LNCAP (cell line): ENCODE measurements around the gene RINL.
A peak's percentile ranks its signal among the peaks of the same experiment; 100 is the strongest.

Source experiments
- TF ChIP-seq, protein P1 (sequence below): fragments of 450-650 bp; IDR thresholded peaks from 2 replicates; pipeline ENCODE4 v1.5.1; 2017; ENCODE audit warnings: mild to moderate bottlenecking

RINL gene

DNA sequence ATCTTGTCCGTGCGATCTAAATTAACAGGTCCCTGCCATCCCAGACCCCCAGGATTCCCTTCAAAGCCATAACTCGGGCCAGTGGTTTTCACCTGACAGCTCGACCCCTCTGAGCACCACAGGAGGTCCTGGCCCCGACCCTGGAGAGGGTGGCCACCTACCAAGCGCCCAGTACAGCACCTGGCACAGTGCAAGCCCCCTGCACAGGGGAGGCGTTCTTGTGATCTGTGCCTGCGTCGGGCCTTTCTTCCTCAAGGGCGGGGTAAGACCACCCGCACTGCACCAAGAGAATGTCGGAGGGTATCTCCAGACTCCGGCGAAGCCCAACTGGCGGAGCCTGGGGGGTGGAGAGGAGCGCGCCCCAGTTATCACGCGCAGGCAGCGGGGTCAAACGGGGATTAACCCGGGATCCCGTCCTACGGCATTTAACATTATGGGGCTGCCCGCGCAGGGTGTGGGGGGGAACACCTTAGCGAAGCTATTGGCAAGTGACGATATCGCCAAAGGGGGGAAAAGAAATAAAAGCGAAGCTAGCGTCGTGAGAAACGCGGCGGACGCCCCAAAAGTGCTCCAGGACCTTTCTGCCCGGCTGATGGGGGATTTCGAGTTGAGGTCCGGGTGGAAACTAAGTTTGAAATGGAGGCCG, 27.0 kb downstream of the RINL start:
- TF ChIP-seq, protein P1, sequence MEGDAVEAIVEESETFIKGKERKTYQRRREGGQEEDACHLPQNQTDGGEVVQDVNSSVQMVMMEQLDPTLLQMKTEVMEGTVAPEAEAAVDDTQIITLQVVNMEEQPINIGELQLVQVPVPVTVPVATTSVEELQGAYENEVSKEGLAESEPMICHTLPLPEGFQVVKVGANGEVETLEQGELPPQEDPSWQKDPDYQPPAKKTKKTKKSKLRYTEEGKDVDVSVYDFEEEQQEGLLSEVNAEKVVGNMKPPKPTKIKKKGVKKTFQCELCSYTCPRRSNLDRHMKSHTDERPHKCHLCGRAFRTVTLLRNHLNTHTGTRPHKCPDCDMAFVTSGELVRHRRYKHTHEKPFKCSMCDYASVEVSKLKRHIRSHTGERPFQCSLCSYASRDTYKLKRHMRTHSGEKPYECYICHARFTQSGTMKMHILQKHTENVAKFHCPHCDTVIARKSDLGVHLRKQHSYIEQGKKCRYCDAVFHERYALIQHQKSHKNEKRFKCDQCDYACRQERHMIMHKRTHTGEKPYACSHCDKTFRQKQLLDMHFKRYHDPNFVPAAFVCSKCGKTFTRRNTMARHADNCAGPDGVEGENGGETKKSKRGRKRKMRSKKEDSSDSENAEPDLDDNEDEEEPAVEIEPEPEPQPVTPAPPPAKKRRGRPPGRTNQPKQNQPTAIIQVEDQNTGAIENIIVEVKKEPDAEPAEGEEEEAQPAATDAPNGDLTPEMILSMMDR = no peak

DNA sequence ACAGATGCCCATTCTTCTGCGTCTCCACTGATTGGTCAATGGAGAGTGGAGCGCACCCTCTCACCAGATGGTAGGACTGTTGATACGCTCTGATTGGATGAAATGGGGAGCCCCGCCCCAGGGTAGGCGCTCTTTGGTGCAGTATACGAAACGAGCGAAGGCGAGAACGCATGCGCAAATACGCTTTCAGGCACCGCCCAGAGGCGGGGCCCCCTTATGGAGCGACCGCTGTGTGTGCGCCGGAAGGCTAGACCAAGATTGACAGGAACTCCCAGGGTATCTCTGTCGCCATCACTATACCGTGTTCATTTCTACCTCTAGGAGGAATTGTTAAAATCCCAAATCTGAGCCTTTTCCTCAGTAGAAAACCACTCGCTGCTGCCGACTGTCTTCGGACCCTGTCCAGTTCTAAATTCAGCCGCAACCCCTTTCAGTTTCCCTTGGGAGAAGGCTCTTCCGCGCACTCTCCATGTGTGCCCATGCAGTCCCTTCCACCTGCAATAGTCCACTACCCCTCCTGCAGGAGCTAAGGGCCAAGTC, 27.6 kb downstream of the RINL start:
- TF ChIP-seq, protein P1 = no peak

DNA sequence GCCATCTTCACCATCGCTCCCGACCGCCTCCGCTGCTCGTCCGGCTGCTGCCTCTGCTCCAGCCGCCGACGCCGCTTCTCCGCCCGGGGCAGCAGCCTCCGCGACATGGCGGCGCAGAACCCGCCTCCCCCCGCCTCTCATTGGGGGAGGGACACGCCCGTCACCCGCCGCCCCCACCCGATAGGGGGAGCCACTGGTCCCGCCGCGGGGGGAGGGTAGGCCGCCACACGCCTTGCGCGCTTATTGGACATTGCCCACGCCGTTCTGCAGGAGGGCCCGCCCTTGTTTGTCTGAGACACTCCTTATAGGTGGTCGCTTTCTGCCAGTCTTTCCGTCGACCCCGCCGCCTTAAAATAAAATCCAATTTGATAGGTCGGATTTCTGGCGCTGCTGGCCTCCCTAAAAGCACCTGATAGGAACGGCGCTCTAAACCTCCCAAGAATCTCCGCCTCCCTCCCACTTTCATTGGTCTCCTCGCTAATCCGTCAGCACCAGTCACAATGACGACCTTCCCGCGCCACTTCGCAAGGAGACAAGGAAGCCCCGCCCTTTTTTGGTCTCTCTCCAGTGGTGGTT, 28.1 kb downstream of the RINL start, which contains the start of gene HNRNPL:
HNRNPL (minus strand) TSS at position 127 of the 576 bp plus-strand sequence; CDS start at position 107, 20 bp downstream.
- TF ChIP-seq, protein P1 = peak; percentile 37; the same call in 1 of the 2 replicates

DNA sequence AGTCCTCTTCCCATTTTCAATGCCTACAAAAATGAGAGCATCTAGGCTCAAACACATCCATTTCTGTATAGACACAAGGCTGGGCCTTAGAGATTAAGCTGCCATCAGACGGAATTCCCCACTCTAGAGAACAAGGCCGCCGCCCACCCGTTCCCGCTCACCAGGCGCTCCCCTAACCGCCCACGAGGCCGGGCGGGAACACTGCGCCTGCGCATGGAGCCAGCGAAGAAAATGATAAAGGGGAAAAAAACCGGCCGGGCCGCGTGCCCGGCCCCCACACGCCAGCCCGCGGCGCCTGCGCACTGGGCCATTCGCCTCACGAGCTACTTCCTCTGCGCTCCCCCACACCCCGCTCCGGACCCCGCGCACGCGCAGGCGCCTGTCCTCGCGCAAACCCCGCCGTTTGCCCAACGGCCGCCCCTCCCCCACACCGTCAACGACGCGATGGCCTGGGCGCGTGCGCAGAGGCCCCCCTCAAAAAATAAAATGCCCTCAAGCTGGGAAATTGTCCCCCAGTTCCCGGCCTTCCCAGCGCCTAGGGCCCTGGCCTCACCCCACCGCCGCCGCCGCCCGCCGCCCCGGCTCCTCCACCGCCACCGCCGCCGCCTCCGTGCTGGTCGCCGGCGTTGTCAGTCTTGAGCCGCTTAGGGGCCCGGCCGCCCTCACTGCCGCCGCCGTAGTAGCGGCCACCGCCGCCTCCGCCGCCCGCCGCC, 28.8 kb downstream of the RINL start:
- TF ChIP-seq, protein P1 = no peak

DNA sequence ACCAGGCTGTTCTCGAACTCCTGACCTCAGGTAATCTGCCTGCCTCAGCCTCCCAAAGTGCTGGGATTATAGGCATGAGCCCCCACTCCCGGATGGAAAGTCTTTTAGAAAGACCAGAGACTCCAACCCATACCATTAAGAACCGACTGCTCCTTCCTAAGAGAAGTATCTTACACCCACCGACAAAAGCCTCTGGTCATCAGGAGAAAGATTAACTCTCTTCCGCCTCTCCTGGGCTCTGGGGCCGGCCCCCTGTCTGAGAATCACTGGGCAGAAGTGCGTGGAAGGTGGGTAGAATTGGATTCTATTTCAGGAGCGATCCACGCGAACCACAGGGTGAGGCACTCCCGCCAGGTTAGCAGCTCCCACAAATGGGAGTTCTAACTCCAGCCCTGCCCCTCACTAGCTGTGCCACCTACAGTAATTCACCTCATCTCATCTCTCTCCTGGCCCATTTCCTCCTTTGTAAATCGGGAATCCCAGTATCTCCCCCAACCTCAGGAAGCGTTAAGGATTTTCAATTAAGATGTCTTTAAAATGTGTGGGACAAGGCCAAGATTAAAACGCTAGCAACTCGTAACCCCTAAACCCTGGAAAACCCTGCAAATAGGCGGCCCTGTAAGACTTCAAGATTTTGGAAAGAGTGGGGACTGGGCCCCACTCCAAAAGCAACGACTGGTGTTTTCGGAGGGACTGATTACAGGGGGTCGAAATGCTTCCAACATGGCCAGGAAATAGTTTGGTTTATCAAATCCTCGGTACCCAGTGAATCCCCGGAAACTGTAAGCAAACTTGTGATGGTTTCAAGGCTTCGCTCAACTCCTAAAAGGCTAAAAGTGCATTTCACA, 29.6 kb downstream of the RINL start:
- TF ChIP-seq, protein P1 = no peak

DNA sequence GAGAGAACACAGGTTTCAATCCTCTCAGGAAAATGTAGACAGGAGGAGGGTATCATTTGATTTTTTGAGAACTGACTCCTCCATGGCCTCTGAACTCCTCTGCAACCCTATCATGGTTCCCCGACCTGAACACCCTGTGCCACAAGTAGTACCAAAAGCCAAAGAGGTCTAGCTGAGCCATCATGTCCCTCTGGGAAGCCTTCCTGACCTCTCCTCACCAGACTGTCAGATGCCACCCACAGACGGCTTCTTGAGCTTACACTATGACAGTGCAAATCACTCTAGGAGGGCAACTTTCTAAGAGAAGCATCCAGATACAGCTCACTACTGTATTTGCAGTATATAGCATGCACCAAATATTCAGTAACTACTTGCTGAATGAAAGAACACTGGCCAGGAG, 32.0 kb downstream of the RINL start:
- TF ChIP-seq, protein P1 = no peak

DNA sequence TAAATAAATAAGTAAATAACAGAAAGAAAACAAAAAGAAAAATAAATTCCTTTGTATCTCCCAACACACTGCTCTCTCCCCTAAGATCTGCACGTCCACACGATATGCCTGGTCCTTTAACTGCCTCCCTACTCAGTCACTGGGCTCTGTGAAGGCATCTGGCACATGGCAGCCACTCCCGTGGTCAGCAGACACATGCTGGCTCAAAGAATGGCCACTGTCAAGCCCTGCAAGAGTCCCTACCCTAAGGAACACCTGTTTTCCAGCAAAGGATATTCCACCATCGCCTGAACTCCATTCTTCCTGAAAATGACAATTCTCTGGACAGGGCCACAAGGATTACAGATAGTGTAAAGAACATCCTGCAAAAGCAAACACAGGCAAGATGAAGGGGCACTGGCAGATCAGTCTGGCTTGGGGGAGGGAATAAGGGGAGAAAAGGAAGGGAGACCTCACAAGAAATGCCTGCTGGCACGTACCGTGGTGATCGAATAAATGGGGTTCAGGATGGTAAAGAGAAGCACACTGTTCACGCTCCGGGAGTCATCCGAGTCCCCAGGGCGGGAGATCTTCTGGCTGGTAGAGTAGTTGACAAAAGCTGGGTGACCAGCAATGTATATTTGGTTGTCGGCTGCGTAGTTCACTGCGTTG, 32.6 kb downstream of the RINL start:
- TF ChIP-seq, protein P1 = no peak
